Iris pigment epithelial cell (primary cell): ENCODE results near the gene KCNAB2.

Experiments used
- DNase-seq: peaks from one replicate; pipeline ENCODE4 v3.0.0-alpha.2; 2011; ENCODE audit warnings: low read depth

KCNAB2 gene

DNA sequence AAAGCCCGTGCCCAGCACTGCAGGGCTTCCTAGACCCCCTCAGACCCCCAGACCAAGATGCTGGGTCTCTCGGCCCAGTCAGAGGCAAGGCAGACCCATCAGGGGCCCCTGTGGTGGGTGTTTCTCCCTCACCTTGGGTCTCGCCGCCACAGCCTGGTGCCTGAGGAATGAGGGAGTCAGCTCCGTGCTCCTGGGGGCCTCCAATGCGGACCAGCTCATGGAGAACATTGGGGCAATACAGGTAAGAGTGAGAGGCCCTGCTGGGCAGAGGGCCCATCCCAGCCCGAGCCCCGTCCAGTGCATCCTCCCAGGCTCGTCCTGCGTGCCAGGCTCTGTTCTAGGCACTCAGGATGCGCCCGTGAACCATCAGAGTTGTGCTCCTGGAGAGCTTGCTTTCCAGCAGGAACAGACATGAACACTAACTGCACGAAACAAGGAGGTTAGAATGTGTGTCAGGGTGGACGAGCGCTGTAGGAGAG, 51.5 kb downstream of the KCNAB2 start:
- DNase-seq, result no peak

DNA sequence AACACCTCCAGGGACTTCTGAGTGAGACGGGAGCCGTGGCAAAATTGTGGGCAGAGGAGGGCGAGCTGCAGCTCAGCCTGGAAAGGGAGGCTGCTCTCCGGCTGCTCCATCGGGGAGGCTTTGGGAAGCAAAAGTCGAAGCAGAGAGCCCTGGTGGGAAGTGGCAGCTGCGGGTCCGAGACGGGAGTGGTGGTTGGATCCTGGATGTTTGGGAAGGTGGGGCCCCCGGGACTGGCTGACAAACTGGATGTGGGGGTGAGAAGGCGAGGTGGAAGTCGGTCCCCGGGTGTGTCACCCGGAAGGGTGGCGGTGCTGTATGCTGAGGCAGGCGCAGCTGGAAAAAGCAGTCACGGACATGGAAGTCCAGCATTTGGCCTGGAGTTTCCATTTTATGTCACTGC, 52.1 kb downstream of the KCNAB2 start:
- no peak for DNase-seq

DNA sequence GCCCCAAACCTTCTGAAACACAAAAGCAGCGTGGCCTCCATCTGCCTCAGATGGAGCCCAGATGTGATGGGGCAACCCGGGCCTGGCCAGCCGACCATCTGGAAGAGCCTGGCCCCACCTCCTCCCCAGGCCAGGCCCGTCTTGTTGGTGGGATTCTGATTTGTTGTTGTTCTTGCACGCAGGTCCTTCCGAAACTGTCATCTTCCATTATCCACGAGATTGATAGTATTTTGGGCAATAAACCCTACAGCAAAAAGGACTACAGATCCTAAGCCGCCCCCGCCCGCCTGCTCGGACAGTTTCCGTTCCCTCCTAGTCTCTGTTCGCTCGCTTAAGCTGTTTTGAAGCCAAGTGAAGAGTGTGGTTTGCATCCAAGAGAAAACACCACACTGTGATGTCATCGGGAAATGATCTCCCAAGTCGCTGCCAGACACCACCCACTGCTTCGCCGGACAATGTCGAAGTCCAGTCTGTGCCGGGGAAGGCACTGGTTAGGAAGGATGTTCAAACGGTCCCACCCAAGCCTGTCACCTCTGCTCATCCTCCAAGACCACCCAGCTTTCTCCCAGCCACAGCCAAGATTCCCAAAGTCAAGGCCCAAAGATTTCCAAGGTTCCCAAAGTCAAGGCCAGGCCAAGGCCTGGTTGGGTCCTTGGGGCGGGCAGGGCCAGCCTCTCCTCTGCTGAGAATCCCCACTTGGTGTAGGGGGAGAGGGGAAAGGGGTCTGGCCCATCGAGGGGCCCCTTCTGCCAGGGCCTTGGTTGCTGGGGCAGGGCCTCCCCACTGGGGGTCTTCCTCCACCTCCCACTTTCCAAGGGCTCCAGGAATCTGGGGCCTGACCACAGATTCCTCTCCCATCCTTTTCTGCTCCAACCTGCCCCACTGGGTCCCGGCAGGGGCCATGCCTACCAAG, 52.9 kb downstream of the KCNAB2 start:
- no peak for DNase-seq

DNA sequence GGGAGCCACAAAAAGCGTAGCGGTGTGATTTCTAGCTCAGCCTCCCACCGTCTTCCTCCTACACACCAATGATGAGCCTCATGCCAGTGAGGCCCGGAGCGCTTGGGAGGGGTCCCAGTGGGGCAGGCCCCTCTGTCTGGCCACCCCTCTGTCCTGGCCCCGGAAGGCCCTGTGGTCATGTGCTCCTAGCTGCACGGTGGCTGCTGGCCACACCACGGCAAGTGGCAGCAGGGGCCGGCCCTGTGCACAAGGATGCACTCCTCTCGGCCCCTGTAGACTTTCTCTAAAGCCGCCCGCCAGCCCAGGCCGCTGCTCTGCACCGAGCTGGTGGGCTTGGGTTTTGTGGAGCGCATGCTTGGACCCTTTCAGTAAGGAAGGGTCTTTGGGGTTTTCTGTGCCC, 53.6 kb downstream of the KCNAB2 start:
- no peak for DNase-seq

DNA sequence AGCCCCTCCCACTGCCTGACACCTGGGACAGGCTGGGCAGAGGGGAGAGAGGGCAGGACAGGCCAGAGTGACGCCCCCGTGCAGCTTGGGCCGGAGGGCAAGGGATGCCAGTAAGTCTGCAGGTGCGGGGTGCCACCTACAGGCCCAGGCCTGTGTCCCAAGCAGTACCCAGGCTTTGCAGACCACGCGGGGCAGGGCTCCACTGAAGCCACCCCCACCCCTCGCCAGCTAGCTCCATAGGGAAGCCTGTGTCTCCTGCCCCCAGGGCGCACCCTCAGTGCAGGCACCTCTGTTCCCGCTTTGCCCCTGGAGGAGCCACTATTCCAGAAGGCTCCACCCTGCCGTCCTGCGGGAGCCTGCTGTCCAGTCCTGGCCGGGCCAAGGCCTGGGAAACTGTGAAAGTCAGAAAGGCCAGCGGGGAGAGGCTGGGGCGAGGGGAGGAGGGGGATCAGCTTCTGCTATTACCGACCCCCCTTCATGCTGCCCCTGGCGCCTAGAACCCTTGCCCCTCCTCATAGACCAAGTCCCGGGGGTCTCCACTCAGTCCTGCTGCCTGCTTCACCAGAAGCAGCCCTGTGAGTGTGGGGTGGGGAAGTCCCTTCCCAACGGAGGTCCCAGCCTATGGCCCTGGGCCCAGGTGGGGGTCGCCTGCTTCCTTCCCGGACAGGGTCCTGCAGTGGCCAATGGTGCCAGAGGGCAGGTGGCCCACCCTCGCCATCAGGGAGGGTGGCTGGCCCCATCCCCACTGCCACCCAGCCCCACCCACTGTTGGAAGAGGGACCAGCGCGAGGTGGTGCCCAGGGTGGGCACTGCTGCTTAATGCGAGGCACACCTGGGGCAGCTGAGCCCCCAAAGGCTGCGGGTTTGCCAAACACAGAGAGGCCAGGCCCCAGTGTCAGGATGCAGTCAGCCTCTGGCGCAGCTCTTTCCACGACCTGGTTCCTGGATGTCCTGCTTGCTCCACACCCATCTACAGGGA, 54.4 kb downstream of the KCNAB2 start:
- DNase-seq, result no peak

DNA sequence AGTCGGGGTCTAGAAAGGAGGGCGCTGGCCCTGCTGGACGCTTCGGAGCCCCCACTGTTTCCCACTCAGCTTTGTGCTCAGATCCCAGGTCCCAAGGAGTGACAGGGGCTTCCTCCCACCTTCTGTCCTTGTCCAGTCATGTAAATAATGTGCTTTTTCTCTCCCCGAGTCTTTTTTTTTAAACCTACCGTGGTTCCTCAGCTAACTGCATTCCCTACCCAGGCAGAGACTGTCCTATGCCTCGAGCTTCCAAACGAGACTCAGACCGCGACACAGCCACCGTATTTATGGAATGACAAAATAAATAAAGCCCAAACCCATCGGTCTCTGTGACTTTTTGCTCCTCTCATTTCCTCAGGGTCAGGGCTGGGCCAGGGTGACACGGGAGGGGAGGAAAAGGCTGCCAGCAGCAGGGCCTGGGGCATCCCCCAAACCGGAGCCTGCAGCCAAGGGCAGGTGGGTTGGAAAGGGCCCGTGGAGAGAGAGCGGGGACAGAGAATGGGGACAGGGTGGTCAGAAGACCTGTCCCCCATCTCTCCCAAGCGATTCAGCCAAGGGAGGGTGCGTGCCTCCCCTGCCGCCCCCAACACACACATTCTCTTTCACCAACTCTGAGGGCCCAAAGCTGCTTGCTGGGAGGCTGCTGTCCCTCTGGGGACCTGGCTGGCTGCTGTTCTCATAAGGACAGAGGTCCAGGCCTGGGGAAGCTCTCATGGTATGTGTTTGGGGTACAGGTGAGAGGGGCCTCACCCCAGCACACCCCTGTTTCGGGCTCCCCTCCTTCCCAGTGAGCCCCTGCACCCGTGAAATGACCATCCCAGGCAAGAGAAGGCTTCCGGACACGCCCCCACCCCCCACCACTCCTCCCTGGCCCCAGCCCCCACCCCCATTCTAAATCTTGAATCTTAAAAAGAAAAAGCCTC, 55.4 kb downstream of the KCNAB2 start:
- no peak for DNase-seq

DNA sequence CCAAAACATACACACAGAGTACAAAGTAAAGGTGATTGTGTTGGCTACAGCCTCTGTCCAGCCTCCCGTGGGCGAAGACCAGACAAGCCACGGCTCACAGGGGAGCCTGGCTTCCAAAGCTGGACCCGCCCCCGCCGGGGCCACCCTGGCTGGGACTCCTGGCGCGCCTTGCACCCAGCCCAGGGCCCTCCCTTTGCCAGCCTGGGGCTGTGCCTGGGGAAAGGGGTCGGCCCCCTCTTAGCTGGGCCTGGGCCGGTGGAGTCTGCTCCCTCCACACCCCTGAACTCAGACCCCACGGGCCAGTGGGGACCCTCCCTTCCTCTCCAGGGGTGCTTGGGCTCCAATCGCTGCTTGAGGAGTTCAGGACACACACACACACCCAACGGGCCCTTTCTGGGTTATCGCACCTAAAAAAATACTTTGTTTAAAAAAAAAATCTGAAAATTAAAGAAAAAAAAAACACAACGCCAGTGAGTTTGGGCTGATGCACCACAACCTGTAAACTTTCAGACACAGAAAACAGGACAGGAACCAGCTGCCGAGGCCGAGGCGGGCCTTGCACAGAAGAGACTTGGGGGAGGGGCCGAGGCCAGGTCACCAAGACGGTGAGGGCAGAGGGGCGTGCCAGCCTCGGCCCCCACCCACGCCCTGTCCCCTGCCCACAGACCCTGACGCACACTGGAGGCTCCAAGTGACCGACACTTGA, 56.3 kb downstream of the KCNAB2 start:
- no peak for DNase-seq

DNA sequence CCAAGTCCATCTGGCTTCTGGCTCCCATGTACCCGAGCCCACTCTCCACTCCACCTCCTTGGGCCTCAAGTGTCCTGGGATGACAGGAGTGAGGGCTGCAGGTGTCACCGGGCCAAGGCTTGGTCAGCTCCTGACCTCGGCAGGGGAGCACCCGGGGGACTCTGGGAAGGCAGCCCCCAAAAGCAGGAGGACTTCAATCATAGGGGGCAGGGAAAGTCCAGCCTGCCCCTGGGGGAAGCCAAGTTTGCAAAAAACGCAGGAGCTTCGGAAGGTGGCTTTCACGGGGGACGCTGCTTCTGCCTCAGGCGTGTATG, 56.8 kb downstream of the KCNAB2 start:
- DNase-seq, result no peak

DNA sequence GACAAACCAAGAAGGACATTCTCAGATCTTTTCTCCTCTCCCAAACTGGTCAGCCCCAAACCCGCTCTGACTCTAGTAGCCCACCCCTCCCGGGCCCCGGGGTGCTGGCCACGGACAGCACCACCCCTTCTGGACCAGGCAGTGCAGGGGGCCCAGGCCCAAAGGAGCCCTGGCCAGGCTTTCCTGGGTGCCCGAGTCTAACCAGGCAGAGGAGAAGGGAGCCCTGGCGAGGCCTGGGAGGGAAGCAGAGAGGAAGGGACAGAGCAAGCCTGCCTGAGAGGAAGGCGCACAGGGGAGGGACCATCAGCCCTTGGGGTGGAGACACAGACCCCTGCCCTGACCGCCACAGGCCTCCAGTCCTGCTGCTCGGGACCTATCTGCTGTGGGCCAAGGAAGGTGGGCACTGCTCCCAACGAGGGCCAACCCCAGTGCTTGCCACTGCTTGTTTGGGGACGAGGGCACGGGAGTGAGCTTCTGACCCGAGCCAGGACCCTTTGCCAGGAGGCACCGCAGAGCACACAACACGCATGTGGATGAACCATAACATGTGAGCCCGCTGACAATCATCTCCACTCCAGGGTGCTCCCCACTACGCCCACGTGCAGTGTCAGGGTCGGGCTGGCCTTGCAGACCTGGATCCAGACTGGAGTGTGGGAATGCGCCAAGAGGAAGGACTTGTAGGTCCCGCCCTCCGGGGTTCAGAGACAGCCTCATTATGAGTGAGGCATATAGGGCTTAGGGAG, 57.6 kb downstream of the KCNAB2 start:
- DNase-seq, result no peak

DNA sequence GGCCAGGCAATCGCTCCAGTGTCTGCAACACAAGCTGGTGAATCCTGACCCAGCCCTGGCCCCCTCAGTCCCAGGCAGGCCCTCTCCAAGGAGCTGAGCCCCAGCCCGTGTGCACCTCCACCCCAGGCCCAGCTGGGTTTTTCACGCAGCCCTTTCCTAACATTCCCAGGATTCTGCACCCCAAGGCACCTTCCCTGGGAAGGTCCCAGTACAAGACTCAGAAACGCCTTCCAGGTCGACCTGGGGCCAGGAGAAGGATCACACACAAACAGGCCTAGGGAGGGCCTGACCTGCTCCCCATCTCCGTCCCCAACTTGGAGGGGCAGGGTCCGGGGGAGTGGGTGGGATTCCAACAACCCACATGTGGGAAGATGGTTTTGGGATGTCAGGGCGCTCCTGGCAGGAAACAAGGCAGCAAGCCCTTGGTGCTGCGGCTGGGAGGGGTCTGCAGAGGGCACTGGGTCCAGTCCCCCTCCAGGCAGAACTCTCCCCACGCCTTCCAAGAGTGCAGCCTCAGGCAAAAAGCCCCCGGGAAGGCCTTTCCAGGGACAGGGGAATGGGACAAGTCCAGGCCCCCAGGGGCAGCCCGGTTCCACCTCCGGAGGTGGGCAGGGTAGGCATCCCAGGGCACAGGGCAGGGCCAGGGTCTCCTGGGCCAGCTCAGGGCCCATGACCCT, 58.3 kb downstream of the KCNAB2 start:
- DNase-seq, result no peak

DNA sequence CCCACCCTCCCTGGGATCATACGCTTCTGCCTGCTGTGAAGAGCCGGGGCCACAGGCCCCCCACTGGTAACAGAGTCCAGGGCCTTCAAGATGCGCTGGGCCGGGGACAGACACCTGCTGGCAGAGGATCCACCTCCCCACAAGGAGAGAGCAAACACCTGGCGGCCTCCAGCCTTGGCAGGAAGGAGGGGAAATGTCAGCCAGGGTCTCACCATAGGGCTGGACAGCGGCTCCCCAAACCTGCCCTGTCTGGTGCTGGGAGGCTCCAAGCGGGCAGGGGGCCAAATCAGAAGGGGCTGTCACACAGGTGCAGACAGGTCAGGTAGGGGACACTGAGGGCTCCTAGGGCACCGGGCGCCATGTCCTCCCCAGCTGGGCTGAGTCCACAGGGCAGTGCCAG, 58.9 kb downstream of the KCNAB2 start:
- no peak for DNase-seq

DNA sequence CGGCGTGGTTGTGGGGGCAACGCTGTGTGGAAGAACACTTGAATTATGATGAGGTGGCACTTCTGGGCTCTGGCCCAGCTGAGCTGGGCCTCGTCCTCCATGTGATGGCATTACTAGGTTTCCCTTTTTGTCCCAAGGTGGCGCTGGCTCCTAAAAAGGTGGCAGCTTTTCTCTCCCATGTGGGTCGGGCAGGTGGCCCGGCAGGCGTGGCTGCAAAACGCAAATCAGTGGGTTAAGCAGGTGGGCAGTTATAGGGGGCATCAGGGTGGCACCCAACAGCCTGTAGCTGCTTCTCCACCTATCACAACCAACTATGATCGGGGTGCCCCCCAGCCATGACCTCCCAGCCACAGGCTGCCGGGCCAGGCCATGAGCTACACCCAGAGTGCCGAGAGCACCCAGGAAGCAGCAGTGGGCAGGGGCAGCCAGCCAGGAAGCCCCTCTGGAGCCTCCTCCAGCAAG, 59.6 kb downstream of the KCNAB2 start:
- DNase-seq, result no peak

DNA sequence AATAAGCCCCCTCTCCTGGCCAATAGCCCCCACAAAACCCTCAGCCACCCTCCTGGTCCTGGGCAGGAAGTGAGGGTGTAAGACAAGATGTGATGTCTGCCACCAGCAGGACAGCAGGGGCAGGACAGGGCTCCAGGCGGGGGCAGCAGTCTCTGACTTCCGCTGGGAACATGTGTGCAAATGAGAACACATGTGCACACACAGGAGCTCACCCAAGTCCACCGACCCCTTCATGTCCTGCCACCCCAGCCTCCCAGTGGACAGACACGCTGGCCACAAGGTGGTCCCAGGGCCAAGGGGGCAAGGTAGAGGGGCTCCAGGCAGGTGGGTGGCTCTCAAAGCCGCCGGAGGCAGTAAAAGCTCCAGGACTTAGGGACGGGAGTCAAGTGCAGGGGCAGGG, 60.1 kb downstream of the KCNAB2 start:
- no peak for DNase-seq

DNA sequence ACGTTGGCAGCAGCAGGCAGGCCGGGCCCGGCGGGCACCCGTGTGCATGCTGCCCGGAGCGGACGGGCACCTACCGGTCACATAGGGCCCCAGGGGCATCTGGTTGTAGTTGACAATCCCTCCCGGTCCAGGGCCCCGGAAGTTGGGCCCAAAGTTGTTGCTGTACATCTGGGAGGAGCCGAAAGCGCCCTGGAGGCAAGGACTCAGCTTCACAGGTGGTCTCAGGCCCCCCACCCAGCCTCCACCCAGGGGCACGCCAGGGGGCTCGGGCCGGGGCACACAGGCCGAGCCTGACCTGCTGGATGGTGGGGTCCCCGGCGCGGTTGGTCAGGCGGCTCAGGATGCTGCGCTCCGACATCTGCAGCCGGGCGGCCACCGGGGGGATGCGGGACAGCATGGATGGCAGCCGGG, 60.6 kb downstream of the KCNAB2 start:
- DNase-seq, result no peak

DNA sequence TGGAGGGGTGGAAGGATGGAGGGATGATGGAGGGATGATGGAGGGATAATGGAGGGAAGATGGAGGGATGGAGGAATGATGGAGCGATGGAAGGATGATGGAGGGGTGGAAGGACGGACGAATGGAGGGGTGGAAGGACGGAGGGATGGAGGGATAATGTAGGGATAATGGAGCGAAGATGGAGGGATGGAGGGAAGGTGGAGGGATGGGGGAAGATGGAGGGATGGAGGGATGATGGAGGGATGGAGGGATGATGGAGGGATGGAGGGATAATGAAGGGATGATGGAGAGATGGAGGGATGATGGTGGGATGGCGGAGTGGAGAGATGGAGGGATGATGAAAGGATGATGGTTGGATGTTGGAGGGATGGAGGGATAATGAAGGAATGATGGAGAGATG, 61.3 kb downstream of the KCNAB2 start:
- no peak for DNase-seq

DNA sequence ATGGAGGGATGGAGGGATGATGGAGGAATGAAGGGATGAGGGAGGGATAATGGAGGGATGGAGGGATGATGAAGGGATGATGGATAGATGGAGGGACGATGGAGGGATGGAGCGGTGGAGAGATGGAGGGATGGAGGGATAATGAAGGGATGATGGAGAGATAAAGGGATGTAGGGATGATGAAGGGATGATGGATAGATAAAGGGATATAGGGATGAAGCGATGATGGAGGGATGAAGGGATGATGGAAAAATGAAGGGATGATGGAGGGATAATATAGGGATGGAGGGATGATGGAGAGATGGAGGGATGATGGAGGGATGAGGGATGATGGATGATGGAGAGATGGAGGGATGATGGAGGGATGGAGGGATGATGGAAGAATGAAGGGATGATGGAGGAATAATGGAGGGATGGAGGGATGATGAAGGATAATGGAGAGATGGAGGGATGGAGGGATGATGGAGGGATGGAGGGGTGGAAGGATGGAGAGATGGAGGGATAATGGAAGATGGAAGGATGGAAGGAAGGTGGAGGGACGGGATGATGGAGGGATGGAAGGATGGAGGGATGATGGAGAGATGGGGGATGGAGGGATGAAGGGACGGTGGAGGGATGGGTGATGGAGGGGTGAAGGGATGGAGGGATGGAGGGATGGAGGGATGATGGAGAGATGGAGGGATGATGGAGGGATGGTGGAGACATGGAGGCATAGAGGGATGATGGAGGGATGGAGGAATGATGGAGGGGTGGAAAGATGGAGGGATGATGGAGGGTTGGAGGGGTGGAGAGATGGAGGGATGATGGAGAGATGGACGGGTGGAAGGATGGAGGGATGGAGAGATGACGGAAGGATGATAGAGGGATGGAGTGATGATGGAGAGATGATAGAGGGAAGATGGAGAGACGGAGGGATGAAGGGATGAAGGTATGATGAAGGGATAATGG, 62.0 kb downstream of the KCNAB2 start:
- no peak for DNase-seq

DNA sequence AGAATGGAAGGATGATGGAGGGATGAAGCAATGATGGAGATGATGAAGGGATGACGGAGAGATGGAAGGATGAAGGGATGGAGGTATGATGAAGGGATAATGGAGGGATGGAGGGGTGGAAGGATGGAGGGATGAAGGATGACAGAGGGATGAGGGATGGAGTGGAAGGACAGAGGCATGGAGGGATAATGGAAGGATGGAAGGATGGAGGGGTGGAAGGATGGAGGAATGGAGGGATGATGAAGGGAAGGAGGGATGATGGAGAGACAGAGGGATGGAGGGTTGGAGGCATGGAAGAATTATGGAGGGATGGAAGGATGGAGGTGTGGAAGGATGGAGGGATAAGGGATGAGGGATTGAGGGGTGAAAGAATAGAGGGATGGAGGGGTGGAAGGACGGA, 62.8 kb downstream of the KCNAB2 start:
- no peak for DNase-seq

DNA sequence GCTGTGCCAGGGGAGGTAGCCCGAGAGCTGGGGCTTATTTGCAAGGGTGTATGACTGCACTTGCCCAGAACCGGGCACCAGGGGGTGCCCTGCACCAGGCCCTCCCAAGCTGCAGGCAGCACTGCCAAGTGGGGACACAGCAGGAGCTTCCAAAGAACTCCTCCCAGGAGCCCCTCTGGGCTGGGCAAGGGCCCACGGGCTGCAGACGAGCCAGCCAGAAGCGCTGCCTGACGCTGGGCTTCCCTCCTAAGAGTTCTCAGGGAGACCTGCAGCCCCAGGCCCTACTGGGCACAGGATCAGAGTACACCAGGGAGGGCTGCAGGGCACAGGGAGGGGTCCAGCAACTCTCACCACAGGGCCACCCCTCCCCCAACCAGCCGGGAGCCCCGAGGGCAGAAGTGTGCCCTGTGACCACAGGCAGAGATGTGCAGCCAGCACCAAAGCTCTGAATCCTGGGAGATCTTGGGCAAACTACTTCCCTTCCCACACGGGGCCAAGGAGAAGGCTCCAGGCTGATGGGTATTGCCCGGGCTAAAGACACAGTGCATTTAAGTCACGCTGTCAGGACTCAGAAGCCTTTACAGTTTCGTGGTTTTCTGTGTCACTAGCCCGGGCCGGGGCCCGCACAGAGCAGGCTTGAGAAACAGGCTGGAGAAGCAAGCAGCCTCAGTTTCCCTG, 63.4 kb downstream of the KCNAB2 start:
- peak; percentile 65 for DNase-seq
